Psoas muscle (tissue), 8 donors: ENCODE data around the gene JOSD1. TPM values are rescaled to one million over a fixed set of nuclear protein-coding genes. Genes with fewer than 3 reads are reported as not detected.

Source experiments
- ATAC-seq, 4 donors: fragments of 200-7000 bp; cut with Tn5 transposase; one replicate each; pipeline ENCODE4 v1.9.1; 2020; ENCODE audit warnings: moderate library complexity in 3 of 4, mild to moderate bottlenecking in 2 of 4
- DNase-seq, 2 donors: peaks; one replicate each; pipeline ENCODE4 v3.0.0-alpha.2; 2020
- H3K27ac ChIP-seq: fragments of 200-600 bp; one replicate; pipeline ENCODE4 v1.8.0; 2022
- H3K27me3 ChIP-seq, 3 donors: fragments of 200-600 bp in 1 of 3; one replicate each; pipeline versions ENCODE4 v1.6.1 to v1.8.0; 2013 to 2022; ENCODE audit warnings: low read length in 2 of 3, mild to moderate bottlenecking in 2 of 3, moderate library complexity in 1 of 3; ENCODE audit not compliant: insufficient read depth in 3 of 3
- H3K36me3 ChIP-seq, 2 donors: fragments of 200-600 bp in 1 of 2; one replicate each; pipeline versions ENCODE4 v1.6.1 to v1.8.0; 2013 to 2022; ENCODE audit warnings: low read depth in 1 of 2, mild to moderate bottlenecking in 1 of 2, moderate library complexity in 1 of 2; ENCODE audit not compliant: insufficient read depth in 1 of 2
- H3K4me1 ChIP-seq: fragments of 200-600 bp; one replicate; pipeline ENCODE4 v1.8.0; 2022
- H3K4me3 ChIP-seq: fragments of 200-600 bp; one replicate; pipeline ENCODE4 v1.8.0; 2022; ENCODE audit warnings: mild to moderate bottlenecking
- H3K9me3 ChIP-seq: fragments of 200-600 bp; one replicate; pipeline ENCODE4 v1.8.0; 2022
- CTCF ChIP-seq: fragments of 200-600 bp; IDR thresholded peaks from one replicate; pipeline ENCODE4 v1.8.0; 2022; ENCODE audit warnings: antibody characterized with exemption
- WGBS, 3 donors: extraction: QIAGEN DNeasy Blood & Tissue Kit; methylation state at CpG; one replicate each; pipeline versions ENCODE4 v1.1.6 to v1.1.7; 2013; 5-methylcytosine and 5-hydroxymethylcytosine counted together
- intact Hi-C, 2 donors: fragments of 100-400 bp; cut with DNase I; formaldehyde crosslinking; loops; one replicate each; pipeline versions ENCODE4 v1.11.0 to v1.14.2; 2022
- polyA plus RNA-seq, 3 donors: library from polyadenylated mRNA; stranded (reverse); fragments of 200-250 nt; gene quantifications; one replicate each; pipeline ENCODE4 v1.2.3, GENCODE V29; 2013
- total RNA-seq, 4 donors: library from RNA; stranded (reverse); fragmentation: NEBNext Ultra II Directional in 2 of 4; extraction: Animal tissue kit (Norgen Biotek cat#: 25700) in 2 of 4; gene quantifications; one replicate each; pipeline versions ENCODE4 v1.2.1 to v1.2.4, GENCODE V29; 2021 to 2023
- donor health status: healthy with polysubstance abuse.
- donor health status: DM: no; HTN: no; CAD: no; lungs with moderate emphysema.
- donor health status: Bipolar disorder and iron deficiency.
- donor health status: healthy.
- donor health status: DM: yes; HTN: yes; CAD: no.
- donor health status: DM: no; HTN: no; CAD: no.
- donor health status: DM: no; HTN: no; CAD: no.
- donor health status: DM: yes; HTN: yes; CAD: no.

Gene JOSD1
- total and polyA plus RNA-seq, 7 donors, result 14.3 to 58.5 (median 24.4) TPM

- Histone ChIP-seq H3K4me3 (peak within 1 kb of the TSS; percentile 82), H3K9me3 (no peaks in the 10 kb centered on the region), H3K4me1 (peaks cover 15% of the 10 kb centered on the region), H3K27me3 (no peaks in the 10 kb centered on the region), H3K27ac (peak within 1 kb of the TSS; percentile 97), H3K36me3 (peaks cover 2 to 7% of the 10 kb centered on the region in 2 donors)
- 0 to 1% (median 0%) methylated on average over 64 to 66 of the region's 66 CpGs for WGBS, 3 donors
- no peak for TF ChIP-seq CTCF
- intact Hi-C loops, result no loop called here
- ATAC-seq (peak; percentile 94 to 98 (median 96)), DNase-seq (peak; percentile 87 to 93)
Observed at GRCh38 chr22:38656256-38657044, 44.3 kb downstream of the JOSD1 start, which contains the start of the genes CBY1 and FAM227A. CBY1 (plus strand) TSS chr22:38656638; CDS start chr22:38668055, 11,417 bp downstream. FAM227A (minus strand) TSS chr22:38656392; CDS start chr22:38650168, 6,224 bp downstream.

- peak in 3 of 4 donors; percentile 3 to 16 (median 4) for ATAC-seq
- 6 to 9% (median 8%) methylated on average over 22 of the region's 22 CpGs for WGBS, 3 donors
Observed at GRCh38 chr22:38655519-38656255, 45.1 kb downstream of the JOSD1 start.

GRCh38 chr22:38653741-38654140 is 47.0 kb downstream of the JOSD1 start:
- Histone ChIP-seq H3K4me1 (peaks cover 15% of the 10 kb centered on the region), H3K27ac (no peak overlapping the region), H3K9me3 (no peaks in the 10 kb centered on the region), H3K27me3 (no peaks in the 10 kb centered on the region), H3K4me3 (no peak overlapping the region), H3K36me3 (no peaks in the 10 kb centered on the region)
- no peak for TF ChIP-seq CTCF
- DNase-seq (no peak), ATAC-seq (no peak)
- intact Hi-C loops, result no loop called here
- WGBS, 3 donors, result 97 to 98% (median 97%) methylated on average over 8 of the region's 8 CpGs

More at GRCh38 chr22:38655519-38656255, 45.1 kb downstream of the JOSD1 start:
- TF ChIP-seq CTCF, result no peak
- Histone ChIP-seq H3K4me3 (peak overlapping the region; percentile 82), H3K4me1 (peaks cover 15% of the 10 kb centered on the region), H3K36me3 (no peaks in the 10 kb centered on the region), H3K27me3 (no peaks in the 10 kb centered on the region), H3K27ac (peak overlapping the region; percentile 97), H3K9me3 (no peaks in the 10 kb centered on the region)
- peak in 1 of 2 donors; percentile 56 for DNase-seq
- intact Hi-C loops, result no loop called here

- Histone ChIP-seq H3K27ac (no peak overlapping the region), H3K36me3 (no peaks in the 10 kb centered on the region), H3K4me3 (no peak overlapping the region), H3K27me3 (no peaks in the 10 kb centered on the region), H3K4me1 (peaks cover 15% of the 10 kb centered on the region), H3K9me3 (no peaks in the 10 kb centered on the region)
- intact Hi-C loops, result no loop called here
- no peak for TF ChIP-seq CTCF
- DNase-seq (no peak), ATAC-seq (no peak)
Observed at GRCh38 chr22:38652859-38653258, 47.9 kb downstream of the JOSD1 start.
